GM21717 (cell line): ENCODE results near the gene EIF4A3.

Experiments
- ATAC-seq: cut with Tn5 transposase; IDR thresholded peaks from one replicate; pipeline ENCODE4 v1.9.1; 2021; ENCODE audit warnings: mild to moderate bottlenecking, moderate library complexity; ENCODE audit not compliant: unreplicated experiment

The EIF4A3 gene

GRCh38 chr17:80115159-80115558 is 31.8 kb downstream of the EIF4A3 start:
- no peak for ATAC-seq

GRCh38 chr17:80114758-80115157 is 32.2 kb downstream of the EIF4A3 start:
- no peak for ATAC-seq

- ATAC-seq = no peak
Measured at GRCh38 chr17:80113033-80113484, 33.9 kb downstream of the EIF4A3 start.

DNA sequence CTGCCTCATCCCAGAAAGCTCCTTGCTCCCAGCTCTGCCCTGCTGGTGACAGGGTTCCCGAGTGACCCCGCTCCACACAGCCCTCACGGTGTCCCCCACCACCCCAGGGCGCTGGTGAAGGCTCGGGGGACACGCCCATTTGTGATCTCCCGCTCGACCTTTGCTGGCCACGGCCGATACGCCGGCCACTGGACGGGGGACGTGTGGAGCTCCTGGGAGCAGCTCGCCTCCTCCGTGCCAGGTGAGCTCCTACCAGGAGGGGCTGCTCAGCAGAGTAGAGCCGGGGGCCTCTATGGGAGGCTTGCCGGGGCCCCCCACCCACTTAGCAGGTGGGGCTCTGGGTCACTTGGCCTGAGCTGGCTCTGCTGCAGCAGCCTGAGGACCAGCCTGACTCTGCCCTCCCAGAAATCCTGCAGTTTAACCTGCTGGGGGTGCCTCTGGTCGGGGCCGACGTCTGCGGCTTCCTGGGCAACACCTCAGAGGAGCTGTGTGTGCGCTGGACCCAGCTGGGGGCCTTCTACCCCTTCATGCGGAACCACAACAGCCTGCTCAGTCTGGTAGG is 34.4 kb downstream of the EIF4A3 start:
- no peak for ATAC-seq

DNA sequence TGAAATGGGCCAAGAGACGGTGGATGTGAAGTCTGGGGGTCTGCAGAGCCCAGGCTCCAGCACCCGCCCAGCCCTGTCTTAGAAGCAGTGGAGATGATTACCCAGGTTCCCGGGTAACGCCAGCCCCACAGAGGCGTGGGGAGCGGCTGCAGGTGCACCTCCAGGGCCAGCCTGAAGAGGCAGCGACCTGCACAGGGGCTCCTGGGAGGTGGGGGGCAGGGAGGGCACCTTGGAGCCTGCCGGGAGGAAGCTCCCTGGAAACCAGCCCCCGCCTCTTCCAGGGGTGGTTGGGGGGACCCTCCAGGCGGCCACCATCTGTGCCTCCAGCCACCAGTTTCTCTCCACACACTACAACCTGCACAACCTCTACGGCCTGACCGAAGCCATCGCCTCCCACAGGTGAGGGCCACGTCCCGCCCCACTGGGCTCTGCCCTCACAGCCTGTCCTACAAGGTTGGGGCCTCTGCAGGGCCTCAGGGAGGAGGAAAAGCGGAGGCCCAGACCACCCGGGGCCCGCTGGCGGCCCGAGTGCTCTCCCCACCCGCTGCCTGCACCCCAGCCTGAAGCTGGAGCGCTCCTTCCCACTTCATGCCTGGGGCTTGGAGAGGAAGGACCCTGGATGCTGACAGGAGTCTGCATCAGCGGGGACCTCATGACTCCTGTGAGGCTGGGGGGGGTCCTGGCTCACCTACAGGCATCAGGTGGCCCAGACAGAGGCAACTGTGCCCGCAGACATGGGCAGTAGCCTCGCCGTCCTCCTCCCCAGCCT is 35.0 kb downstream of the EIF4A3 start:
- ATAC-seq = no peak

- ATAC-seq = no peak
Measured at GRCh38 chr17:80110927-80111701, 35.8 kb downstream of the EIF4A3 start.

GRCh38 chr17:80110447-80110812 is 36.5 kb downstream of the EIF4A3 start:
- ATAC-seq = no peak

DNA sequence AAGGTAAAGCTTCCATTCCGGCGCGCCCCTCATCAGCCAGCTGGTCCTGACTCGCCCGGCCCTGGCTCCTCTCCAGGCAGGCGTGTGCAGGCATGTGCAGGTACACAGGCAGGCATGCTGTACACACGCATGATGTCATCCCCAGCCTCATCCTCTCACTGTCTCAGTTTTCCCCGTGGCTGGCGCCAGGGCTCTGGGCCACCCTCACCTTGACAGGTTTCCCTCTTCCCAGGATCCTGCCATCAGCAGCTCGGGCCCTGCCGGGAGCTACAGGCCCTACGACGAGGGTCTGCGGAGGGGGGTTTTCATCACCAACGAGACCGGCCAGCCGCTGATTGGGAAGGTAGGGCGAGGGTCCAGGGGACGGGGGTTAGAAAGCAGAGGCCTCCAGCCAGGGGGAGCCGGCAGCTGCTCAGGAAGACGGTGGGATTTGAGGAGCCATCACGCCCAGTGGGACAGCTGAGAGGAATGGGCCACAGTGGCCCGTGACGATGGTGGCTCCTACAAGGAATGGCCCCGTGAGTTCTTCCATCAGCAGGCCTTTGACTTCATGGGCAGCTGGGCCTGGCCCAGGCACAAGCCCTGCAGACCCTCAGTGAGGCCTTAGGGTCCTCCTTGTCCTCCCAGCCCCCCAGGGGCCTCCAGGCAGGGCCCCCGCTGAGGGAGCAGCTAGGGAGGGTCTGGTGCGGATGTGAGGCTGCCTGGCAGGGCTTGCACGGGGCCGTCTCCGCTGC is 37.0 kb downstream of the EIF4A3 start:
- ATAC-seq = no peak

DNA sequence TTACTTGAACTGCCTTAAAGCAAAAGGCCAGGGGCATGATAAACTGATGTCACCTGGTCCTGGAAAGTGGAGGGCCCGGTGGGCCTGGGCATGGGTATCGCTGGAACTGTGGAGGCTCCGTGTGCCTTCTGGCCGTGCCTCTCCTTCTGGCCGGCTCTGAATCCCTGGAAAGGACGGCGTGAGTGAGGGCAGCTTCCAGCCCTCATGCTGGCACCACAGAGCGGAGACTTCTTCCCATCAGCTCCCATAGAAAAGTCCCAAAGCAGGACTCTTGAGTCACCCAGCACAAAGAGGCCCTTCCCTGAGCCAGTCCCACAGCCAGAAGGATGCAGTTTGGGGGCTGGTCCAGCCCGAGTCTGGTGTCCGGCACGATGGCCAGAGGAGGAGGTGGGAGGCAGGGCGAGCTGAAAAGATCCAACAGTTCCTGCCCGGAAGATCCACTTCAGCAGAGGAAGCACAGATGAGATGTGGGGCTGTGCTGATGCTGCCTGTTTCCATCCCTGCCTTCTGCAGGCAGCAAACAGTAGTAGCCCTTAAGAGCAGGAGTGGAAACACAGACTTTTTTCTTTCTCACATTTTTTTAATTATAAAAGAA is 37.8 kb downstream of the EIF4A3 start:
- ATAC-seq = no peak

- ATAC-seq = no peak
Measured at GRCh38 chr17:80108036-80108971, 38.6 kb downstream of the EIF4A3 start.

DNA sequence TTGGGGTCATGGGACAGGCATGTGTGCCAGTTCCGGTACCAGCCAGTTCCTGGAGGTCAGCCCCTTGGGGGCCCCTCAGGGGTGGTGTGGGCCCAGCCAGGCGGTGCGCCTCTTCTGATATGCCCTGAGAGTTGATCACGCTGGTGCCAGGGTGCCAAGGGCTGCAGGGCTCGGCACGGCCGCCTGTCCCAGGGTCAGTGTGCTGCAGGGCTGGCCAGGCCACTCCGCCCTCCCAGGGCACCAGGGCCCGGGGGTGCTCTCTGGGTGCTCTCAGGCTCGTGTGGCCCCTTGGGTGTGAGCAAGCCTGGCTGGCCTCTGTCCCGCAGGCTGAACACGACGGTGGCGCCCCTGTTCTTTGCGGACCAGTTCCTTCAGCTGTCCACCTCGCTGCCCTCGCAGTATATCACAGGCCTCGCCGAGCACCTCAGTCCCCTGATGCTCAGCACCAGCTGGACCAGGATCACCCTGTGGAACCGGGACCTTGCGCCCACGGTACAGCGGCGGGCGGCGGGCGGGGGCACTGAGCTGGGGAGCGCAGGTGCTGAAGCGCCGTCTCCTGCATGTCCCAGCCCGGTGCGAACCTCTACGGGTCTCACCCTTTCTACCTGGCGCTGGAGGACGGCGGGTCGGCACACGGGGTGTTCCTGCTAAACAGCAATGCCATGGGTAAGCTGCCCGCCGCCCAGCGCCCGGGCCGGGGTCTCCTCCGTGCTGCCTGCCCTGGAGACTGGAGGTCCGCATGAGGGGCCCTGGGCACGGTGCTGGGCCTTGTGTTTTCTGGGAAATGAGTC is 39.5 kb downstream of the EIF4A3 start:
- ATAC-seq = no peak

GRCh38 chr17:80106751-80107150 is 40.2 kb downstream of the EIF4A3 start:
- no peak for ATAC-seq

- no peak for ATAC-seq
Measured at GRCh38 chr17:80106176-80106575, 40.8 kb downstream of the EIF4A3 start.

DNA sequence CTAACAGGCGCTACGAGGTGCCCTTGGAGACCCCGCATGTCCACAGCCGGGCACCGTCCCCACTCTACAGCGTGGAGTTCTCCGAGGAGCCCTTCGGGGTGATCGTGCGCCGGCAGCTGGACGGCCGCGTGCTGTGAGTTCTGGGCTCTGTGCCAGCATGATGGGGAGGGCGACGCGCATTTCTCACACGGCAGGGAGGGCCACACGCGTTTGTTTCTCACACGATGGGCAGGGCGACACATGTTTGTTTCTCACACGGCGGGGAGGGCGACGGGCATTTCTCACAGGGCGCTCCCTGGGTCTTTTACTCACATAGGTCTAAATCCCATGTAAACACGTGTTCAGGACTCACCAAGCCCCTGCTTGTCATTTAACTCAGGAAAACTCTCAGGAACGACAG is 41.2 kb downstream of the EIF4A3 start:
- no peak for ATAC-seq

GRCh38 chr17:80104956-80105375 is 42.0 kb downstream of the EIF4A3 start:
- ATAC-seq = no peak

DNA sequence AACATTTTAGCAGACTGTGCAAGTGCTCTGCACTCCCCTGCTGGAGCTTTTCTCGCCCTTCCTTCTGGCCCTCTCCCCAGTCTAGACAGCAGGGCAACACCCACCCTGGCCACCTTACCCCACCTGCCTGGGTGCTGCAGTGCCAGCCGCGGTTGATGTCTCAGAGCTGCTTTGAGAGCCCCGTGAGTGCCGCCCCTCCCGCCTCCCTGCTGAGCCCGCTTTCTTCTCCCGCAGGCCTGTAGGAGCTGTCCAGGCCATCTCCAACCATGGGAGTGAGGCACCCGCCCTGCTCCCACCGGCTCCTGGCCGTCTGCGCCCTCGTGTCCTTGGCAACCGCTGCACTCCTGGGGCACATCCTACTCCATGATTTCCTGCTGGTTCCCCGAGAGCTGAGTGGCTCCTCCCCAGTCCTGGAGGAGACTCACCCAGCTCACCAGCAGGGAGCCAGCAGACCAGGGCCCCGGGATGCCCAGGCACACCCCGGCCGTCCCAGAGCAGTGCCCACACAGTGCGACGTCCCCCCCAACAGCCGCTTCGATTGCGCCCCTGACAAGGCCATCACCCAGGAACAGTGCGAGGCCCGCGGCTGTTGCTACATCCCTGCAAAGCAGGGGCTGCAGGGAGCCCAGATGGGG is 42.5 kb downstream of the EIF4A3 start:
- no peak for ATAC-seq

GRCh38 chr17:80103449-80104085 is 43.4 kb downstream of the EIF4A3 start:
- no peak for ATAC-seq
